Sigmoid colon (tissue), 7 donors: ENCODE measurements around the gene JMJD1C. TPM values are rescaled to one million over a fixed set of nuclear protein-coding genes. Genes with fewer than 3 reads are reported as not detected.

Experiments
- DNase-seq: peaks from one replicate; pipeline ENCODE4 v3.0.0-alpha.2; 2019
- H3K27ac ChIP-seq, 4 donors: fragments of 200-600 bp; sonication (generic); one replicate each; pipeline ENCODE4 v1.5.1; 2016 to 2019; ENCODE audit warnings: mild to moderate bottlenecking in 1 of 4
- H3K27me3 ChIP-seq, 3 donors: fragments of 200-600 bp; sonication (generic); one replicate each; pipeline ENCODE4 v1.5.1; 2019; ENCODE audit warnings: mild to moderate bottlenecking in 1 of 3
- H3K36me3 ChIP-seq, 4 donors: fragments of 200-600 bp; sonication (generic); one replicate each; pipeline ENCODE4 v1.5.1; 2016 to 2019
- H3K4me1 ChIP-seq, 4 donors: fragments of 200-600 bp; sonication (generic); one replicate each; pipeline ENCODE4 v1.5.1; 2017 to 2019
- H3K4me3 ChIP-seq, 4 donors: fragments of 200-600 bp; sonication (generic); one replicate each; pipeline ENCODE4 v1.5.1; 2017 to 2019; ENCODE audit warnings: mild to moderate bottlenecking in 2 of 4, moderate library complexity in 1 of 4
- H3K9me3 ChIP-seq, 4 donors: fragments of 200-600 bp in 3 of 4; sonication (generic) in 3 of 4; one replicate each; pipeline versions ENCODE4 v1.5.1 to v1.6.1; 2013 to 2019
- CTCF ChIP-seq, 4 experiments: fragments of 450-650 bp in 3 of 4; fragments of 200-600 bp in 1 of 4; IDR thresholded peaks; one replicate each; pipeline ENCODE4 v1.5.1; 2016 to 2019; ENCODE audit warnings: antibody characterized with exemption in 4 of 4, mild to moderate bottlenecking in 3 of 4, moderate library complexity in 2 of 4
- EP300 ChIP-seq, 4 donors: sonication (generic); formaldehyde crosslinking; IDR thresholded peaks; one replicate each; pipeline ENCODE4 v1.6.1; 2017; ENCODE audit warnings: antibody characterized with exemption in 4 of 4
- POLR2A ChIP-seq, 2 donors: fragments of 450-650 bp; IDR thresholded peaks; one replicate each; pipeline ENCODE4 v1.6.1; 2016; ENCODE audit warnings: antibody characterized with exemption in 2 of 2, mild to moderate bottlenecking in 2 of 2, moderate library complexity in 2 of 2
- POLR2AphosphoS5 ChIP-seq, 4 donors: sonication (generic); formaldehyde crosslinking; IDR thresholded peaks; one replicate each; pipeline ENCODE4 v1.6.1; 2017; ENCODE audit warnings: antibody characterized with exemption in 4 of 4
- WGBS, 2 donors: extraction: QIAGEN DNeasy Blood & Tissue Kit; methylation state at CpG; one replicate each; pipeline ENCODE4 v1.1.7; 2013; 5-methylcytosine and 5-hydroxymethylcytosine counted together
- intact Hi-C: fragments of 100-400 bp; cut with DNase I; formaldehyde crosslinking; loops from one replicate; pipeline ENCODE4 v1.15.1; 2023
- polyA plus RNA-seq, 3 donors: library from polyadenylated mRNA; stranded (reverse); fragments of 200-250 nt; gene quantifications; one replicate each; pipeline ENCODE4 v1.2.3, GENCODE V29; 2013
- total RNA-seq, 4 donors: library from RNA; depleted of rRNA; stranded (reverse); fragments of >200 nt; gene quantifications; one replicate each; pipeline ENCODE4 v1.1.0, GENCODE V29; 2016
- donor health status: healthy with polysubstance abuse.
- donor health status: Bipolar disorder and iron deficiency.
- donor health status: healthy.

The JMJD1C gene
- total and polyA plus RNA-seq, 7 donors, result 13.2 to 134 (median 94.2) TPM

- intact Hi-C loops, result no loop called here
- Histone ChIP-seq H3K9me3 (no peaks in the 10 kb centered on the region), H3K27me3 (no peaks in the 10 kb centered on the region), H3K4me1 (peaks cover 0 to 16% (median 6%) of the 10 kb centered on the region in 4 donors), H3K4me3 (no peak overlapping the region), H3K36me3 (no peaks in the 10 kb centered on the region), H3K27ac (no peak overlapping the region)
- TF ChIP-seq POLR2AphosphoS5 (IDR thresholded peaks at IDR 0.05), result no peak
- no peak for TF ChIP-seq POLR2A (IDR thresholded peaks at IDR 0.05)
- TF ChIP-seq EP300 (IDR thresholded peaks at IDR 0.05), result no peak
- TF ChIP-seq CTCF (IDR thresholded peaks at IDR 0.05), result no peak
- DNase-seq, result no peak
Measured at GRCh38 chr10:63455507-63455906, 10.3 kb downstream of the JMJD1C start.

- peaks cover 0 to 16% (median 6%) of the 10 kb centered on the region in 4 donors for H3K4me1 ChIP-seq
- intact Hi-C loops, result no loop called here
- H3K36me3 ChIP-seq, result no peaks in the 10 kb centered on the region
- WGBS, 2 donors, result 48 to 69% methylated on average over 2 of the region's 2 CpGs
- H3K4me3 ChIP-seq, result no peak overlapping the region
- H3K27me3 ChIP-seq, result no peaks in the 10 kb centered on the region
- H3K9me3 ChIP-seq, result no peaks in the 10 kb centered on the region
- no peak for DNase-seq
- TF ChIP-seq EP300 (IDR thresholded peaks at IDR 0.05) (no peak), CTCF (IDR thresholded peaks at IDR 0.05) (no peak), POLR2A (IDR thresholded peaks at IDR 0.05) (no peak), POLR2AphosphoS5 (IDR thresholded peaks at IDR 0.05) (no peak)
- no peak overlapping the region for H3K27ac ChIP-seq
Measured at GRCh38 chr10:63454631-63455030, 11.1 kb downstream of the JMJD1C start.

- H3K36me3 ChIP-seq, result no peaks in the 10 kb centered on the region
- H3K27me3 ChIP-seq, result no peaks in the 10 kb centered on the region
- H3K27ac ChIP-seq, result no peak overlapping the region
- no peak for DNase-seq
- intact Hi-C loops, result no loop called here
- no peak overlapping the region for H3K4me3 ChIP-seq
- peaks cover 0 to 16% (median 6%) of the 10 kb centered on the region in 4 donors for H3K4me1 ChIP-seq
- no peaks in the 10 kb centered on the region for H3K9me3 ChIP-seq
- TF ChIP-seq POLR2A (IDR thresholded peaks at IDR 0.05), result no peak
- no peak for TF ChIP-seq POLR2AphosphoS5 (IDR thresholded peaks at IDR 0.05)
- TF ChIP-seq EP300 (IDR thresholded peaks at IDR 0.05), result no peak
- no peak for TF ChIP-seq CTCF (IDR thresholded peaks at IDR 0.05)
Measured at GRCh38 chr10:63452524-63452923, 13.3 kb downstream of the JMJD1C start.

- Histone ChIP-seq H3K4me3 (no peak overlapping the region), H3K9me3 (no peaks in the 10 kb centered on the region), H3K27ac (no peak overlapping the region), H3K36me3 (no peaks in the 10 kb centered on the region), H3K27me3 (no peaks in the 10 kb centered on the region), H3K4me1 (peaks cover 0 to 22% (median under 1%) of the 10 kb centered on the region in 4 donors)
- TF ChIP-seq CTCF (IDR thresholded peaks at IDR 0.05) (no peak), EP300 (IDR thresholded peaks at IDR 0.05) (no peak), POLR2A (IDR thresholded peaks at IDR 0.05) (no peak)
- WGBS, 2 donors, result 93 to 98% methylated on average over 1 of the region's 1 CpG
- no peak for DNase-seq
- intact Hi-C loops, result no loop called here
Measured at GRCh38 chr10:63446716-63447440, 18.9 kb downstream of the JMJD1C start.

- 88 to 92% methylated on average over 3 of the region's 3 CpGs for WGBS, 2 donors
- DNase-seq, result no peak
- H3K27ac ChIP-seq, result no peak overlapping the region
- H3K9me3 ChIP-seq, result no peaks in the 10 kb centered on the region
- no peaks in the 10 kb centered on the region for H3K27me3 ChIP-seq
- peaks cover 0 to 56% (median 25%) of the 10 kb centered on the region in 4 donors for H3K4me1 ChIP-seq
- no peaks in the 10 kb centered on the region for H3K36me3 ChIP-seq
- no peak overlapping the region for H3K4me3 ChIP-seq
- no peak for TF ChIP-seq POLR2A (IDR thresholded peaks at IDR 0.05)
- no peak for TF ChIP-seq CTCF (IDR thresholded peaks at IDR 0.05)
- no peak for TF ChIP-seq EP300 (IDR thresholded peaks at IDR 0.05)
- TF ChIP-seq POLR2AphosphoS5 (IDR thresholded peaks at IDR 0.05), result no peak
- intact Hi-C loops, result no loop called here
Measured at GRCh38 chr10:63441404-63441803, 24.4 kb downstream of the JMJD1C start.
